ENCODE measurements around the gene GOLGA6L22. TPM values are rescaled to one million over a fixed set of nuclear protein-coding genes. Genes with fewer than 3 reads are reported as not detected.

GOLGA6L22 gene
- not detected for total RNA-seq

DNA sequence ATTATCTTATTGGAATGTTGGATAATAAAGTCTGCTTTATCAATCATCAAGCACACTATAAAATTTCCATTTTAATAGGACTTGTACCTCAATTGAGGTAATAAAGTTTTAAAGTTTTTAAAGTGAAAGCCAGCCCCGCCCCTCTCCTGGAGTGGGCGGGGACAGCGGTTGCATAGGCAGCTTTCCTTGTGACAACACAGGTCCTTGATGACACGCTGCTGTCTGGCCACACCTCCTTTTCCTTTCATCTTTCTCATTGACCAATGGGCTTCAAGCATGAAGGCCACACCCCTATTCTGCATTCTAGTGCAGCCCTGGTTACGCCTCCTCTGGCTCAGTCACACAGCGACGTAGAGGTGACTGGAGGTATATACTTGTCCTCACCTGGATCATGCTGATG, at the start of gene GOLGA6L22:
Gene GOLGA6L22, plus strand, starts transcription at position 301 of the 400 bp plus-strand sequence. Its CDS starts 91 bp downstream, at position 392.

